Activated CD8-positive, alpha-beta memory T cell treated with anti-CD3 and anti-CD28 coated beads, Interleukin-2, amount 50 U/mL, for 4 hours (primary cell): Measurements from ENCODE around the gene ZBTB8A.
"Not testable (repeated sequence)": the region's sequence is repeated elsewhere in the genome, so short reads cannot be mapped to it uniquely, and the experiment has no call there.

Experiments used
- DNase-seq: peaks from one replicate; pipeline ENCODE4 v3.0.0-alpha.2; 2020

The ZBTB8A gene

GRCh38 chr1:32539584-32540571 lies 651 bp downstream of the ZBTB8A start:
- DNase-seq = peak; percentile 16

DNA sequence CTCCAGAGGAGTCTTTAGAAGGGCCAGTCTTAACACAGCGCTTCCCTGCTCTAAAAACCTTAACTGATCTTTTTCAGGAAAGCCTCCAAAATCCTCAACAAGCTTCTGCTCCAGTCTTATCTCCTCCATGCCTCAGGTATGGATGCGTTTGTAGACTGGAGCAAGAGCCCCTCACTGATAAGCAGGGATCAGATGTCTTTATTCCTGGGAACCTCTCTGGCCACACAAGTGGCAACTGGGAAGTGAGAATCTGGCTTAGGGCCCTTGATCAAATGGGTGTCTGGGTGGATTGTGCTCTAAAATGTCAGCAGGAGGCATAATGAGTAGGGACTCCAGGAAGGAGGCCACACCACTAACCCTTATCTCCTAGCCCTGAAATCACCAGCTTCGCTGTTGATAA lies 1.4 kb downstream of the ZBTB8A start:
- DNase-seq = no peak

DNA sequence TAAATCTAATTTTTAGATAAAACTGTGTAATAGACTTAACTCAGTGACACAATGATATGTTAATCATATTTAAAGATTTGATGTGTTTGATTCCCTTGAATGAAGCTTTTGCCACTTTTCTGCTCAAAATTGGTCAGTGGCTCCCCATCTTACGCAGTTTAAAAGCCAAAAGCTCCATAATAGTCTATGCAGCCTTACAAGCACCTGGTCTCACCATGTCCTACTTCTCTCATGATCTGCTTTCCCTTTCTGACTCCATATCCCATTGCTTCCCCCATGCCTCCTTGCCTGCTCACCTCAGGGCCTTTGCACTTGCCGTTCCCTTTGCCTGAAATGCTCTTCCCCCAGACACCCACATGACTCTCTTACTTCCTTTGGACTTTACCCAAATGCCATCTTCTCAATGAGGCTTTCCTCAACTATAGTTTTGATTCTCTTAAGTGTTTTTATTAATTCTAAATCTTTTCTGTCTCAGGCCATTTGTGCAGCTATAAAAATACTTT lies 1.9 kb downstream of the ZBTB8A start:
- no peak for DNase-seq

GRCh38 chr1:32546611-32547010 lies 7.4 kb downstream of the ZBTB8A start:
- no peak for DNase-seq

GRCh38 chr1:32549616-32550015 lies 10.4 kb downstream of the ZBTB8A start:
- no peak for DNase-seq

DNA sequence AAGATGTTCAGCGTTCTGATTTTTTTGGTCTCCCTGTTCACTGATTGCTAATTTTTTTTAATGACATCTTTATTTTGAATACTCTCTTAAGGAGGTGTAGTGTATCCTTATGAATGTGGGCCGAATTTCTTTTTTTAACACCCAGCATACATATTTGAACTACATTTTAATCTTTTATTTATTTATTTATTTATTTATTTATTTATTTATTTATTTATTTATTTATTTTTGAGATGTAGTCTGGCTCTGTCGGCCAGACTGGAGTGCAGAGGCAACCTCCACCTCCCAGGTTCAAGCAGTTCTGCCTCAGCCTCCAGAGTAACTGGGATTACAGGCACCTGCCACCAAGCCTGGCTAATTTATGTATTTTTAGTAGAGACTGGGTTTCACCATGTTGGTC lies 15.1 kb downstream of the ZBTB8A start:
- DNase-seq = no peak

DNA sequence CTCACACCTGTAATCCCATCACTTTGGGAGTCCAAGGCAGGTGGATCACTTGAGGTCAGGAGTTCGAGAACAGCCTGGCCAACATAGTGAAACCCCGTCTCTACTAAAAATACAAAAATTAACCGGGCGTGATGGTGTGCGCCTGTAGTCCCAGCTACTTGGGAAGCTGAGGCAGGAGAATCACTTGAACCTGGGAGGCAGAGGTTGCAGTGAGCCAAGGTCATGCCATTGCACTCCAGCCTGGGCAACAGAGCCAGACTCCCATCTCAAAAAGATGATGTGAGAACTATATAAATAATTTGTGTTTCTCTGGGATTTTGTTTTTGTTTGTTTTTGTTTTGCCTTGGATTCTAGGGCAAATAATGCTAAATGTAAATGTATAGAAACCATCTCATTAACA lies 17.8 kb downstream of the ZBTB8A start:
- not testable (repeated sequence) for DNase-seq

- DNase-seq = no peak
Measured at GRCh38 chr1:32557812-32558211, 18.6 kb downstream of the ZBTB8A start.

- no peak for DNase-seq
Measured at GRCh38 chr1:32568929-32569328, 29.7 kb downstream of the ZBTB8A start.

DNA sequence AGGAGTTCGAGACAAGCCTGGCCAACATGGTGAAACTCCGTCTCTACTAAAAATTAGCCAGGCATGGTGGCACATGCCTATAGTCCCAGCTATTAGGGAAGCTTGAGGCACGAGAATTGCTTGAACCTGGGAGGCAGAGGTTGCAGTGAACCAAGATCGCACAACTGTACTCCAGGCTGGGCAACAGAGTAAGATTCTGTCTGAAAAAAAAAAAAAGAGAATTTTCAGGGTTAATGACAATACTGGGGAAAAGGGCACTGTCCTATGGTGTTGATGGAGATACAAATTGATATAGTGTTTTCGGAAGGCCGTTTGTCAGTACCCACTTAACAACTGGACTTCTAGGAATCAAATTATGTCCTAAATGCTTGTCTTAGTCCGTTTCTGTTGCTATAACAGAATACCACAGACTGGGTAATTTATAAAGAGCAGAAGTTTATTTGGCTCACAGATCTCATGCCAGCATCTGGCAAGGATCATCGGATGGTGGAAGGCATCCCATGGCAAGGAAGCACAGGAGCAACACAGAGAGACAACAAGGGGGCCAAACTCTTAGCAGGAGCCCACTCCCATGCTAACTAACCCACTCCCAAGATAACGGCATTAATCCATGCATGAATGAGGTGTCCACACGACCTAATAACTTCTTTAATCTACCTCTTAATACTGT lies 41.3 kb downstream of the ZBTB8A start:
- no peak for DNase-seq

DNA sequence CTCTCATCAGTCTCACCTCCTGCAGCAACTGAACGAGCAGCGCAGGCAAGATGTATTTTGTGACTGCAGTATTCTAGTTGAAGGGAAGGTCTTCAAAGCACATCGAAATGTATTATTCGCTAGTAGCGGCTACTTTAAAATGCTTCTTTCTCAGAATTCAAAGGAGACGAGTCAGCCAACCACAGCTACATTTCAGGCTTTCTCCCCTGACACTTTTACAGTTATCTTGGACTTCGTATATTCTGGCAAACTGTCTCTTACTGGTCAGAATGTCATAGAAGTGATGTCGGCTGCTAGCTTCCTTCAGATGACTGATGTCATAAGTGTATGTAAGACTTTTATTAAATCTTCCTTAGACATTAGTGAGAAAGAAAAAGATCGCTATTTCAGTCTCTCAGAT lies 53.7 kb downstream of the ZBTB8A start:
- DNase-seq = no peak

DNA sequence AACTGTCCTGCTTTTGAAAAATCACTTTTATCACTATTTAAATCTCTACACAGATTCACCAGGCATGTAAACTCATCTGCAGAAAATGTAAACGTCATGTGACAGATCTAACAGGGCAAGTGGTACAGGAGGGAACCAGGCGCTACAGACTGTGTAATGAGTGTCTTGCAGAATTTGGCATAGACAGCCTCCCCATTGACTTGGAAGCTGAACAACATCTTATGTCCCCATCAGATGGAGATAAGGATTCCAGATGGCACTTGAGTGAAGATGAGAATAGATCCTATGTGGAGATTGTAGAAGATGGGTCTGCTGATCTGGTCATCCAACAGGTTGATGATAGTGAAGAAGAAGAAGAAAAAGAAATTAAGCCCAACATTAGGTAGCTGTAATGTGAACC lies 60.8 kb downstream of the ZBTB8A start:
- DNase-seq = no peak

- DNase-seq = no peak
Measured at GRCh38 chr1:32605711-32606424, 66.6 kb downstream of the ZBTB8A start.

DNA sequence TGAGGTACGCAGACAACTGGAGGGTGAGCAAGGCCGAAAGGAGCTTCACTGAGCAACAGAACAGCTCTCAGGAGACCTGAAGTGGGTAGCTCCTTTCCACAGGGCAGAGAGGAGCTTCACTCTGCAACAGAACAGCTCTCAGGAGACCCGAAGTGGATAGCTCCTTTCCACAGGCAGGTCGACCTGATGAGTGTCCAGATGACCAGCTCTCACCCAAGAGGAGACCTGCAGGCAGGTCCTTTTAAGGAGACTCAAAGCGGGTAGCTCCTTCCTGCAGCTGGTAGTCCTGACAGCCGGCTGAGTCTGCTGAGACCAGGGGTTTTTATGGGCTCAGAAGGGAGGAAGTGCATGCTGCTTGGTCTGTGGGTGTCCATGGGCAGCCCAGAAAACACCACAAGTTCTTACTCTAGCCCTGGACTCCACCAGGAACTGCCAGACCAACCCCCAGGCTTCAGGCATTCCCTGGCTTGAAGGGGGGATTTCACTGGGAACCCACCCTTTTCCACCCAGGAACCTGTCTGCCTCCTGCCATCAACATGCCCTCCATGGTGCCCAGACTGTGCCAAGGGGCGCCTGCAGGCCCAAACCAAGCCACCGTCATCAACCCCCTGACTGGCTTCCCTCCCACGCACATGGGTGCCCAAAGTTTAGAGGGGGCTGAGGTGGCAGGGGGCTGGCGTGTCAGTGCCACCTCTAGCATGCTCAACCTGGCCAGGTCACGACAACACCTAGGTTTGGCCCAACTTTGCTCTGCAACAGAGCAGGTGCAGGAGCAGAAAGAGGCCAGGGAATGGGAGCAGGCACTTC lies 67.5 kb downstream of the ZBTB8A start:
- DNase-seq = no peak

DNA sequence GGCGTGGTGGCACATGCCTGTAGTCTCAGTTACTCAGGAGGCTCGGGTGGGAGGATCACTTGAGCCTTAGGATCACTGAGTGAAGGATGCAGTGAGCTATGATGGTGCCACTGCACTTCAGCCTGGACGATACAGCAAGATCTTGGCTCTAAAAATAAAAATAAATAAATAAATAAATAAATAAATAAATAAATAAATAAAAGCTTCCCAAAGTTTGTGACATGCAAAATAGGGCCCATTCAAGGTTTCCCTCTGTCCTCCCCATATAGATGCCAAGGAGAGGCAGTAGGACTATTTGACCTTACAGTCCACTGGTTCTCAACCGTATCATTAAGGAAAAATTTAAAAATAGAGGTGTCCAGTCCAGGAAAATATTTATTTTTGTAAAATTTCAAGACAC lies 70.0 kb downstream of the ZBTB8A start:
- DNase-seq = no peak

DNA sequence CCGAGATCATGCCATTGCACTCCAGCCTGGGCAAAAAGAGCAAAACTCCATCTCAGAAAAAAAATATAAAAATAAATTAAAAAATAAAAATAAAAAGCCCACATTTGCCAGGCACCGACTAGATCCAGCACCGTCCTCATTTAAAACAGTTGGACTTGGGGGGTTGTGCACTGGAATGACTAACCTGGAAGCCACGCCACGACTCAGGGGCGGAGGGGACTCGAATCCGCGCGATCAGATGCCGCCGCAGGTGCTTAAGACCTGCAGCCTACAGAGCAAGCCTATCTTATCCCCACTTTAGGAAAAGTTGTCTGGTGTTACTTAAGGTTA lies 72.6 kb downstream of the ZBTB8A start:
- DNase-seq = no peak

DNA sequence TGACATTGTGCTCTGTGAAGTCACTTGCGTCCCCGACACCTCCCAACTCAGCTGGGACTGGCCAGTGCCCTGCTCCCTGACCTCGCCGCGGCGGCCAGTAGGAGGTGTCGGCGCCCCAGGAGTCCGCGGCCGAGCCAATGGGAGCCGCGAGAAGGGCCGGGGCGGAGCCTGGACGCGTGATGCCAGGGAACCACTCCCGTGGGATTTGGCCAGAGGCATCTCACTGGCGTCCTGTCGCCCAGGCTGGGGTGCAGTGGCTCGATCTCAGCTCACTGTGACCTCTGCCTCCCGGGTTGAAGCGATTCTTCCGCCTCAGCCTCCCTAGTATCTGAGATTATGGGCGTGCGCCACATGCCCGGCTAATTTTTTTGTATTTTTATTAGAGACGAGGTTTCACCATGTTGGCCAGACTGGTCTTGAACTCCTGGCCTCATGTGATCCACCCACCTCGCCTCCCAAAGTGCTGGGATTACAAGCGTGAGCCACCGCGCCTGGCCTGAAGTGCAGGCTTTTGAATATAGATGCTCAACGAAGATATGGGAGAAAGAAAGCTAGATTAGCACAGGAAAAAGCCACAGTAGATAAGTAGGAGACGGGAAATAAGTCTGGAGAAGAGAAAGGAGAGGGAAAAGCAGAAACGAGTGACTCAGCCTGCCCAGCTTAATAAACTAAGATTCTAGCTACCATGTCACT lies 73.1 kb downstream of the ZBTB8A start:
- peak; percentile 34 for DNase-seq

- DNase-seq = no peak
Measured at GRCh38 chr1:32613472-32613871, 74.2 kb downstream of the ZBTB8A start.

- DNase-seq = no peak
Measured at GRCh38 chr1:32618673-32619221, 79.5 kb downstream of the ZBTB8A start.

DNA sequence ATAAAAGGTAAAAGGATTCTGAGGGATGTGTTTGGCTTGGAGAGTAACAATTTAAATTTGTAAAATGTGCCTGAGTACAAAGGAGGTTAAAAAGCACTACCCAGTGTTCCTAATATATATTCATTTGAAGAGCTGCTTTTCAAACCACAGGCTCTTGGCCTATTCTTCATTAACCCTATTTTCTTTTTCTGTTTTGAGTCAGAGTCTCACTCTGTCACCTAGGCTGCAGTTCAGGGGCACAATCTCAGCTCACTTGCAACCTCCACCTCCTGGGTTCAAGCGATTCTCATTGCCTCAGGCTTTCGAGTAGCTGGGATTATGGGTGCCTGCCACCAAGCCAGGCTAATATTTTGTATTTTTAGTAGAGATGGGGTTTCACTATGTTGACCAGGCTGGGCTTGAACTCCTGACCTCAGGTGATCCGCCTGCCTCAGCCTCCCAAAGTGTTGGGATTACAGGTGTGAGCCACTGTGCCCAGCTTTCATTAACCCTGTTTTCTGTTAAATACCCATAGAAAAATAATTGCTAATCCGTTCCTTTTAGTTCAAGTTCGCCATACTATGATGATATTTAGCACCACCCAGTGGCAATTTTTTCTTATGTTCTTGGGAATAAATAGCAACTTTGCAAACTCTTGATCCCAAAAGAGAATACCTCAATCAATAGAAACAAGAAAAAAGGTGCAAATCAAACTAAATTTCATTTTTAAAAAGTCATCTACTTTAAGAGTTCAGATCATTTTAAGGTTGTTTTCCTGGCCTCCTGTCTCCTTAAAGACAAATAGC lies 80.7 kb downstream of the ZBTB8A start:
- no peak for DNase-seq

GRCh38 chr1:32622205-32622604 lies 83.0 kb downstream of the ZBTB8A start:
- DNase-seq = no peak
